Parathyroid adenoma (tissue), 2 donors: Measurements from ENCODE around the gene KAZN.

Experiments used
- H2AFZ ChIP-seq: fragments of 300-600 bp; sonication (generic); one replicate; pipeline ENCODE4 v1.7.0; 2017; ENCODE audit warnings: antibody characterized with exemption, mild to moderate bottlenecking
- H3K27ac ChIP-seq: fragments of 300-600 bp; sonication (generic); one replicate; pipeline ENCODE4 v1.7.0; 2017
- H3K27me3 ChIP-seq: fragments of 300-600 bp; sonication (generic); one replicate; pipeline ENCODE4 v1.7.0; 2017; ENCODE audit warnings: low read length; ENCODE audit not compliant: control insufficient read depth, insufficient read depth
- H3K36me3 ChIP-seq: fragments of 300-600 bp; sonication (generic); one replicate; pipeline ENCODE4 v1.7.0; 2017; ENCODE audit warnings: low read length; ENCODE audit not compliant: control insufficient read depth, insufficient read depth
- H3K4me1 ChIP-seq: fragments of 300-600 bp; sonication (generic); one replicate; pipeline ENCODE4 v1.7.0; 2017; ENCODE audit warnings: control low read depth
- H3K4me2 ChIP-seq: fragments of 300-600 bp; sonication (generic); one replicate; pipeline ENCODE4 v1.7.0; 2017; ENCODE audit warnings: low read length
- H3K4me3 ChIP-seq: fragments of 300-600 bp; sonication (generic); one replicate; pipeline ENCODE4 v1.7.0; 2017; ENCODE audit warnings: low read depth, low read length
- H3K79me2 ChIP-seq: fragments of 300-600 bp; sonication (generic); one replicate; pipeline ENCODE4 v1.7.0; 2017; ENCODE audit warnings: control low read depth
- H3K9ac ChIP-seq: fragments of 300-600 bp; sonication (generic); one replicate; pipeline ENCODE4 v1.7.0; 2017; ENCODE audit warnings: mild to moderate bottlenecking
- H3K9me3 ChIP-seq: fragments of 300-600 bp; sonication (generic); one replicate; pipeline ENCODE4 v1.7.0; 2017; ENCODE audit warnings: low read length; ENCODE audit not compliant: control insufficient read depth
- CTCF ChIP-seq: fragments of 300-600 bp; sonication (generic); IDR thresholded peaks from one replicate; pipeline ENCODE4 v1.7.0; 2017; ENCODE audit warnings: antibody characterized with exemption, mild to moderate bottlenecking
- donor health status: primary hyperparathyroidism.

The KAZN gene

GRCh38 chr1:15094056-15094455 lies 495.6 kb downstream of the KAZN start:
- no peaks in the 10 kb centered on the region for H3K36me3 ChIP-seq
- H3K4me3 ChIP-seq: no peak overlapping the region
- no peak for TF ChIP-seq CTCF

GRCh38 chr1:15094719-15095495 lies 496.4 kb downstream of the KAZN start:
- no peak overlapping the region for H3K4me3 ChIP-seq
- H3K4me1 ChIP-seq: peaks cover 6% of the 10 kb centered on the region
- no peaks in the 10 kb centered on the region for H3K9me3 ChIP-seq
- H3K79me2 ChIP-seq: no peaks in the 10 kb centered on the region
- H3K27me3 ChIP-seq: no peaks in the 10 kb centered on the region
- H3K36me3 ChIP-seq: no peaks in the 10 kb centered on the region
- H3K27ac ChIP-seq: no peak overlapping the region
- no peak overlapping the region for H3K9ac ChIP-seq
- no peak overlapping the region for H3K4me2 ChIP-seq
- no peak for TF ChIP-seq CTCF
- H2AFZ ChIP-seq: no peak overlapping the region

More at GRCh38 chr1:15094056-15094455, 495.6 kb downstream of the KAZN start:
- Histone ChIP-seq H3K4me2 (no peak overlapping the region), H3K27ac (no peak overlapping the region), H3K79me2 (no peaks in the 10 kb centered on the region), H2AFZ (no peak overlapping the region), H3K27me3 (no peaks in the 10 kb centered on the region), H3K9me3 (no peaks in the 10 kb centered on the region), H3K9ac (no peak overlapping the region), H3K4me1 (peaks cover 6% of the 10 kb centered on the region)

GRCh38 chr1:15095496-15095875 lies 497.0 kb downstream of the KAZN start:
- H3K36me3 ChIP-seq: no peaks in the 10 kb centered on the region
- no peaks in the 10 kb centered on the region for H3K79me2 ChIP-seq
- peaks cover 4% of the 10 kb centered on the region for H3K4me1 ChIP-seq
- no peak overlapping the region for H2AFZ ChIP-seq
- H3K9ac ChIP-seq: no peak overlapping the region
- no peak for TF ChIP-seq CTCF
- H3K27me3 ChIP-seq: no peaks in the 10 kb centered on the region
- no peak overlapping the region for H3K27ac ChIP-seq
- no peak overlapping the region for H3K4me3 ChIP-seq
- no peak overlapping the region for H3K4me2 ChIP-seq
- no peaks in the 10 kb centered on the region for H3K9me3 ChIP-seq

- Histone ChIP-seq H3K4me2 (no peak overlapping the region), H2AFZ (no peak overlapping the region), H3K4me3 (no peak overlapping the region), H3K4me1 (no peaks in the 10 kb centered on the region), H3K9ac (no peak overlapping the region), H3K27ac (no peak overlapping the region), H3K36me3 (no peaks in the 10 kb centered on the region), H3K9me3 (no peaks in the 10 kb centered on the region), H3K79me2 (no peaks in the 10 kb centered on the region), H3K27me3 (no peaks in the 10 kb centered on the region)
- no peak for TF ChIP-seq CTCF
Measured at GRCh38 chr1:15096293-15096692, 497.8 kb downstream of the KAZN start.
